K562 (cell line): Measurements from ENCODE around the gene TRIM27. TPM values are rescaled to one million over a fixed set of nuclear protein-coding genes. Genes with fewer than 3 reads are reported as not detected.
A peak's percentile ranks its signal among the peaks of the same experiment; 100 is the strongest.

Experiments
- ATAC-seq: fragments of 200-7000 bp; cut with Tn5 transposase; 3 replicates; pipeline ENCODE4 v1.9.1; 2020; ENCODE audit warnings: moderate library complexity
- Bru-seq: library from RNA; stranded (reverse); fragments of 400-500 nt; gene quantifications from one replicate; lab custom pipeline; 2021; lab: Mats Ljungman, UMichigan
- BruChase-seq, 2 experiments: library from RNA; stranded (reverse); fragments of 400-500 nt; gene quantifications; one replicate each; lab custom pipeline; 2021; lab: Mats Ljungman, UMichigan
- BruUV-seq: library from RNA; stranded (reverse); fragments of 400-500 nt; replicated peaks from 2 replicates; lab custom pipeline; 2021; lab: Mats Ljungman, UMichigan
- CTCF ChIA-PET: fragments of 300-600 bp; formaldehyde crosslinking; extraction: SDS; loops from one replicate; lab custom pipeline; 2021; ENCODE audit warnings: low intra/inter-chr PET ratio; lab: Yijun Ruan, JAX
- POLR2A ChIA-PET: fragments of 300-600, 350-650 bp; sonication (Branson Sonifier 250); formaldehyde crosslinking; extraction: SDS; loops from one replicate; lab custom pipeline; 2021; ENCODE audit warnings: antibody characterized with exemption, inconsistent platforms; lab: Yijun Ruan, JAX
- DNase-seq, 4 experiments: peaks; one replicate each; pipeline versions ENCODE4 v3.0.0 to v3.0.0-alpha.2; 2011 to 2018; ENCODE audit warnings: low spot score in 3 of 4, mixed read lengths in 3 of 4; ENCODE audit errors: extremely low read depth in 1 of 4
- FAIRE-seq: peaks from 2 replicates; lab custom pipeline; 2011; peaks lifted over from hg19 to GRCh38; lab: Jason Lieb, UNC
- H2AFZ ChIP-seq: 2 replicates; pipeline ENCODE4 v1.6.0; 2011; ENCODE audit warnings: low read depth, low read length, control low read depth, inconsistent platforms
- H3K27ac ChIP-seq: fragments of 200-600 bp; 3 replicates; pipeline ENCODE4 v1.8.0; 2011; ENCODE audit warnings: low read depth, mild to moderate bottlenecking, control low read depth, inconsistent platforms, low read length, moderate library complexity, mixed read lengths; ENCODE audit errors: extremely low read depth
- H3K27me3 ChIP-seq, 2 experiments: fragments of 300-600 bp in 1 of 2; 2 replicates in 1 of 2; 3 replicates in 1 of 2; pipeline versions ENCODE4 v1.6.0 to v1.8.0; 2011; ENCODE audit warnings: inconsistent platforms in 2 of 2, low read length in 2 of 2, mild to moderate bottlenecking in 1 of 2, mixed read lengths in 1 of 2, moderate library complexity in 1 of 2; ENCODE audit not compliant: control insufficient read depth in 2 of 2, insufficient read depth in 2 of 2
- H3K36me3 ChIP-seq: fragments of 300-600 bp; 3 replicates; pipeline ENCODE4 v1.8.0; 2011; ENCODE audit warnings: mild to moderate bottlenecking, low read length, inconsistent platforms; ENCODE audit not compliant: control insufficient read depth, insufficient read depth
- H3K4me1 ChIP-seq, 2 experiments: fragments of 200-600 bp in 1 of 2; replicated peaks in 1 of 2; 2 replicates in 1 of 2; 3 replicates in 1 of 2; pipeline versions ENCODE4 v1.5.1 to v1.8.0; 2011; ENCODE audit warnings: inconsistent platforms in 2 of 2, low read length in 2 of 2, mild to moderate bottlenecking in 1 of 2, mixed read lengths in 1 of 2, moderate library complexity in 1 of 2; ENCODE audit not compliant: control insufficient read depth in 2 of 2, insufficient read depth in 2 of 2
- H3K4me2 ChIP-seq: 2 replicates; pipeline ENCODE4 v1.6.1; 2011; ENCODE audit warnings: low read length, control low read depth, inconsistent platforms, mixed read lengths; ENCODE audit not compliant: insufficient read depth
- H3K4me3 ChIP-seq: fragments of 200-600 bp; sonication (generic), shearing (Covaris generic); 2 replicates; pipeline ENCODE4 v1.5.1; 2016; ENCODE audit warnings: control low read depth, inconsistent platforms
- H3K79me2 ChIP-seq: fragments of 200-600 bp; 3 replicates; pipeline ENCODE4 v1.8.0; 2011; ENCODE audit warnings: low read length, inconsistent platforms; ENCODE audit not compliant: control insufficient read depth, insufficient read depth
- H3K9ac ChIP-seq, 2 experiments: 2 replicates each; pipeline versions ENCODE4 v1.6.0 to v1.6.1; 2011; ENCODE audit warnings: low read depth in 2 of 2, low read length in 2 of 2, control low read depth in 1 of 2, inconsistent platforms in 1 of 2, mild to moderate bottlenecking in 1 of 2, mixed read lengths in 1 of 2; ENCODE audit not compliant: insufficient read depth in 1 of 2
- H3K9me1 ChIP-seq: one replicate; pipeline ENCODE4 v1.6.0; 2011; ENCODE audit warnings: inconsistent platforms, mild to moderate bottlenecking, low read length, moderate library complexity; ENCODE audit not compliant: control insufficient read depth, insufficient read depth
- H3K9me3 ChIP-seq: replicated peaks from 2 replicates; pipeline ENCODE4 v1.5.1; 2011; ENCODE audit warnings: low read depth, low read length, inconsistent platforms; ENCODE audit not compliant: control insufficient read depth, insufficient read depth
- H4K20me1 ChIP-seq: replicated peaks from 2 replicates; pipeline ENCODE4 v1.6.1; 2011; ENCODE audit warnings: low read length, inconsistent platforms, mixed read lengths; ENCODE audit not compliant: control insufficient read depth, insufficient read depth
- GABPB2 ChIP-seq: fragments of 250-450 bp; sonication (Bioruptor Pico); conservative IDR thresholded peaks from 2 replicates; pipeline ENCODE4 v1.5.1; 2021; ENCODE audit warnings: mild to moderate bottlenecking
- HNRNPUL1 ChIP-seq: fragments of 200-400 bp; formaldehyde crosslinking; IDR thresholded peaks from 2 replicates; pipeline ENCODE4 v1.6.1; 2017; ENCODE audit warnings: low read length
- MNT ChIP-seq, 2 experiments: fragments of 450-650 bp; conservative IDR thresholded peaks; 2 replicates each; pipeline ENCODE4 v1.6.1; 2017; ENCODE audit warnings: mild to moderate bottlenecking in 2 of 2, moderate library complexity in 2 of 2
- NELFE ChIP-seq: IDR thresholded peaks from 2 replicates; pipeline ENCODE4 v1.6.1; 2011; ENCODE audit warnings: mild to moderate bottlenecking; ENCODE audit not compliant: insufficient read depth, insufficient read length
- NR3C1 ChIP-seq: sonication (generic); formaldehyde crosslinking; IDR thresholded peaks from 2 replicates; pipeline ENCODE4 v1.8.1; 2022; ENCODE audit warnings: missing genetic modification reagents
- PHB ChIP-seq: fragments of 250-450 bp; sonication (Bioruptor Pico); IDR thresholded peaks from 2 replicates; pipeline ENCODE4 v1.5.0; 2021
- PYGO2 ChIP-seq: fragments of 450-650 bp; IDR thresholded peaks from 2 replicates; pipeline ENCODE4 v1.6.1; 2016; ENCODE audit warnings: mild to moderate bottlenecking, missing genetic modification characterization, moderate library complexity, missing compliant biosample characterization
- SAFB ChIP-seq: fragments of 200-400 bp; formaldehyde crosslinking; IDR thresholded peaks from 2 replicates; pipeline ENCODE4 v1.6.1; 2017; ENCODE audit warnings: low read depth, low read length, borderline replicate concordance
- TSC22D4 ChIP-seq: fragments of 450-650 bp; IDR thresholded peaks from 2 replicates; pipeline ENCODE4 v1.6.1; 2016; ENCODE audit warnings: missing genetic modification characterization, missing biosample characterization, control low read depth
- ZHX1 ChIP-seq: fragments of 150-350 bp; conservative IDR thresholded peaks from 2 replicates; pipeline ENCODE4 v1.6.1; 2014; ENCODE audit warnings: low read length
- ZNF583 ChIP-seq: fragments of 250-450 bp; sonication (Bioruptor Pico); IDR thresholded peaks from 2 replicates; pipeline ENCODE4 v1.4.0; 2020
- WGBS: fragments of 100-300 bp; shearing (Covaris generic); methylation state at CpG from one replicate; pipeline ENCODE4 v1.1.6; 2016; ENCODE audit warnings: low coverage, mixed read lengths; ENCODE audit not compliant: insufficient coverage; ENCODE audit errors: missing lambda C conversion rate; 5-methylcytosine and 5-hydroxymethylcytosine counted together
- in situ Hi-C: fragments of 300-500 bp; cut with MboI; formaldehyde crosslinking; loops from 4 replicates; pipeline ENCODE4 v1.15.0; 2018; ENCODE audit warnings: inconsistent platforms, mixed read lengths
- intact Hi-C: fragments of 100-400 bp; cut with micrococcal nuclease; formaldehyde crosslinking; loops from 2 replicates; pipeline ENCODE4 v1.14.2; 2022
- long read RNA-seq, 3 experiments: library from polyadenylated mRNA in 2 of 3; library from RNA in 1 of 3; unstranded in 2 of 3; stranded (forward) in 1 of 3; transcript quantifications; one replicate each; pipeline ENCODE4 v2.0.0, GENCODE V29; 2019 to 2022
- polyA minus RNA-seq, 3 experiments: library from RNA; depleted of rRNA, polyadenylated mRNA; stranded (reverse); fragments of >200 nt; gene quantifications; 2 replicates each; pipeline ENCODE4 v1.2.3, GENCODE V29; 2011
- polyA plus RNA-seq, 8 experiments: library from polyadenylated mRNA; depleted of rRNA in 4 of 8; stranded (reverse) in 5 of 8; unstranded in 3 of 8; fragments of >200 nt; fragmentation: Nextera tagmentation in 2 of 8; fragmentation: Illumina TruSeq in 1 of 8; extraction: Ambion mirVana in 2 of 8; extraction: Trizol in 1 of 8; gene quantifications; 2 replicates each; pipeline versions ENCODE4 v1.2.1 to v1.2.3, GENCODE V29; 2011 to 2014; ENCODE audit warnings: inconsistent platforms in 1 of 8, missing spikeins in 1 of 8
- total RNA-seq, 7 experiments: library from RNA; depleted of rRNA in 6 of 7; stranded (reverse); fragments of >200 nt in 6 of 7; fragmentation: Illumina TruSeq in 2 of 7; extraction: Trizol in 2 of 7; gene quantifications; 2 replicates each; pipeline versions ENCODE4 v1.2.1 to v1.2.3, GENCODE V29; 2011 to 2021; ENCODE audit warnings: low replicate concordance in 1 of 7

Gene TRIM27
- 367 and 380 TPM in 2 replicates for total RNA-seq (2011; cell fraction: chromatin; rRNA removed; ENCODE audit: low replicate concordance)
- 219 and 229 TPM in 2 replicates for total RNA-seq (2011; cell fraction: nucleolus; rRNA removed)
- 317 and 452 TPM in 2 replicates for total RNA-seq (2011; cell fraction: nucleoplasm; rRNA removed)
- 145 and 157 TPM in 2 replicates for total RNA-seq (2014; rRNA removed)
- 126 and 129 TPM in 2 replicates for total RNA-seq (2014; rRNA removed; fragmentation: Illumina TruSeq; extraction: Trizol)
- 141 and 156 TPM in 2 replicates for total RNA-seq (2015; rRNA removed; fragmentation: Illumina TruSeq; extraction: Trizol)
- total RNA-seq (2021) = 122 and 127 TPM in 2 replicates
- polyA plus RNA-seq (2011; rRNA removed) = 206 and 235 TPM in 2 replicates
- 186 and 195 TPM in 2 replicates for polyA plus RNA-seq (2011; cell fraction: cytosol; rRNA removed)
- polyA plus RNA-seq (2011; cell fraction: nucleus; rRNA removed) = 387 and 419 TPM in 2 replicates
- polyA plus RNA-seq (2012) = 101 and 114 TPM in 2 replicates
- 90.9 and 99.7 TPM in 2 replicates for polyA plus RNA-seq (2014; fragmentation: Illumina TruSeq; extraction: Trizol)
- 10 to 100 TPM; 37.7 to 49.6 TPM for polyA plus RNA-seq (2014; fragmentation: Nextera tagmentation; extraction: Ambion mirVana)
- polyA plus RNA-seq (2014; rRNA removed) = 118 TPM in 2 replicates
- polyA minus RNA-seq (2011; rRNA and poly(A)+ RNA removed) = 250 and 288 TPM in 2 replicates
- 93.5 and 114 TPM in 2 replicates for polyA minus RNA-seq (2011; cell fraction: cytosol; rRNA and poly(A)+ RNA removed)
- 159 and 183 TPM in 2 replicates for polyA minus RNA-seq (2011; cell fraction: nucleus; rRNA and poly(A)+ RNA removed)
- Bru-seq, nascent RNA = percentile 94 among the genes with signal in this experiment
- BruChase-seq, experiment 1, labeled RNA remaining after a 2-hour chase = percentile 96 among the genes with signal in this experiment
- BruChase-seq, experiment 2, labeled RNA remaining after a 6-hour chase = percentile 95 among the genes with signal in this experiment
- long read RNA-seq, experiment 1, transcript TRIM27-202 (8 exons, 2,967 nt) = major isoform, 471 of 592 reads
- long read RNA-seq, experiment 1, partial matches to known transcripts = 38 of 592 reads
- long read RNA-seq, experiment 1, other reads (novel, unspliced or antisense) = 82 of 592 reads
- long read RNA-seq, experiment 2, transcript TRIM27-202 (8 exons, 2,967 nt) = major isoform, 103 of 232 reads
- long read RNA-seq, experiment 2, partial matches to known transcripts = 26 of 232 reads
- long read RNA-seq, experiment 2, other reads (novel, unspliced or antisense) = 102 of 232 reads
- long read RNA-seq, experiment 3, transcript TRIM27-202 (8 exons, 2,967 nt) = major isoform, 106 of 145 reads
- long read RNA-seq, experiment 3, partial matches to known transcripts = 30 of 145 reads
- long read RNA-seq, experiment 3, other reads (novel, unspliced or antisense) = 8 of 145 reads

GRCh38 chr6:28923318-28924102 is at the start of gene TRIM27:
Gene TRIM27, minus strand, starts transcription at chr6:28923985. Its CDS starts 353 bp downstream, at chr6:28923632.
- under 1% methylated on average over 89 of the region's 89 CpGs for WGBS
- Histone ChIP-seq H3K27me3 (no peaks in the 10 kb centered on the region), H3K9me3 (no peaks in the 10 kb centered on the region), H4K20me1 (peaks cover 15% of the 10 kb centered on the region), H3K9ac (peak within 1 kb of the TSS; percentile 81 to 100), H3K4me2 (peak within 1 kb of the TSS; percentile 96), H3K4me3 (peak within 1 kb of the TSS; percentile 95), H3K79me2 (peaks cover 66% of the 10 kb centered on the region), H3K9me1 (no peaks in the 10 kb centered on the region), H3K27ac (peak within 1 kb of the TSS; percentile 97), H2AFZ (peak within 1 kb of the TSS; percentile 92), H3K36me3 (peaks cover 40% of the 10 kb centered on the region), H3K4me1 (peaks cover 26 to 32% of the 10 kb centered on the region in 2 experiments)
- ChIA-PET POLR2A (interaction anchor here (0.5 to 6.6 kb wide), 32 partner anchors 9 to 1121 kb away, joined by 3 to 104 read pairs (median 4); partner anchors contain the start of gene ZNF311), CTCF (interaction anchor here (0.7 kb wide), 1 partner anchor 11 kb away, joined by 3 read pairs; no protein-coding TSS in a partner anchor)
- peak; percentile 64 for FAIRE-seq
- intact Hi-C loops = loop anchor here (2.0 kb wide), 2 partner anchors 17 to 27 kb away; no protein-coding TSS in a partner anchor
- in situ Hi-C loops = no loop called here
- DNase-seq = peak; percentile 91 to 97 (median 92)
- no TSS peak for BruUV-seq
- ATAC-seq = peak; percentile 91
- TF ChIP-seq SAFB = no peak; the same call in 1 of the 2 replicates
- peak; percentile 69 for TF ChIP-seq NR3C1
- no peak for TF ChIP-seq TSC22D4 (tag)
- no peak for TF ChIP-seq HNRNPUL1
- TF ChIP-seq ZHX1 = no peak
- TF ChIP-seq GABPB2 (CRISPR knock-in tag) = no peak
- TF ChIP-seq PHB = no peak
- TF ChIP-seq PYGO2 = no peak
- no peak for TF ChIP-seq NELFE
- peak; percentile 92 to 97 for TF ChIP-seq MNT (conservative IDR thresholded peaks at IDR 0.05)
- TF ChIP-seq ZNF583 (CRISPR knock-in tag) = no peak
